HEK293 (cell line): Measurements from ENCODE around the gene USP9Y.

Source experiments
- ZBTB17 ChIP-seq: fragments of 450-650 bp; formaldehyde crosslinking; IDR thresholded peaks from 2 replicates; pipeline ENCODE4 v1.5.1; 2016; ENCODE audit warnings: missing biosample characterization, missing genetic modification characterization
- ZNF174 ChIP-seq: fragments of 450-650 bp; formaldehyde crosslinking; IDR thresholded peaks from 2 replicates; pipeline ENCODE4 v1.5.0; 2017; ENCODE audit warnings: missing biosample characterization, mild to moderate bottlenecking, missing genetic modification characterization
- TF ChIP-seq, protein P1 (sequence below): fragments of 450-650 bp; formaldehyde crosslinking; IDR thresholded peaks from 2 replicates; pipeline ENCODE4 v1.5.1; 2016; ENCODE audit warnings: missing biosample characterization, missing genetic modification characterization

GRCh38 chrY:12729746-12730145 is 28.7 kb downstream of the USP9Y start:
- no peak for TF ChIP-seq ZNF174 (tag by site-specific recombination)
- TF ChIP-seq ZBTB17 (tag by site-specific recombination) = no peak
- TF ChIP-seq, protein P1, sequence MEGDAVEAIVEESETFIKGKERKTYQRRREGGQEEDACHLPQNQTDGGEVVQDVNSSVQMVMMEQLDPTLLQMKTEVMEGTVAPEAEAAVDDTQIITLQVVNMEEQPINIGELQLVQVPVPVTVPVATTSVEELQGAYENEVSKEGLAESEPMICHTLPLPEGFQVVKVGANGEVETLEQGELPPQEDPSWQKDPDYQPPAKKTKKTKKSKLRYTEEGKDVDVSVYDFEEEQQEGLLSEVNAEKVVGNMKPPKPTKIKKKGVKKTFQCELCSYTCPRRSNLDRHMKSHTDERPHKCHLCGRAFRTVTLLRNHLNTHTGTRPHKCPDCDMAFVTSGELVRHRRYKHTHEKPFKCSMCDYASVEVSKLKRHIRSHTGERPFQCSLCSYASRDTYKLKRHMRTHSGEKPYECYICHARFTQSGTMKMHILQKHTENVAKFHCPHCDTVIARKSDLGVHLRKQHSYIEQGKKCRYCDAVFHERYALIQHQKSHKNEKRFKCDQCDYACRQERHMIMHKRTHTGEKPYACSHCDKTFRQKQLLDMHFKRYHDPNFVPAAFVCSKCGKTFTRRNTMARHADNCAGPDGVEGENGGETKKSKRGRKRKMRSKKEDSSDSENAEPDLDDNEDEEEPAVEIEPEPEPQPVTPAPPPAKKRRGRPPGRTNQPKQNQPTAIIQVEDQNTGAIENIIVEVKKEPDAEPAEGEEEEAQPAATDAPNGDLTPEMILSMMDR (tag by site-specific recombination) = no peak
